Activated gamma-delta T cell treated with Interleukin-2 at 50 U/mL for 16 hours (primary cell): ENCODE measurements around the gene C3orf33.

Experiments used
- DNase-seq: peaks from one replicate; pipeline ENCODE4 v3.0.0-alpha.2; 2020

The C3orf33 gene

DNA sequence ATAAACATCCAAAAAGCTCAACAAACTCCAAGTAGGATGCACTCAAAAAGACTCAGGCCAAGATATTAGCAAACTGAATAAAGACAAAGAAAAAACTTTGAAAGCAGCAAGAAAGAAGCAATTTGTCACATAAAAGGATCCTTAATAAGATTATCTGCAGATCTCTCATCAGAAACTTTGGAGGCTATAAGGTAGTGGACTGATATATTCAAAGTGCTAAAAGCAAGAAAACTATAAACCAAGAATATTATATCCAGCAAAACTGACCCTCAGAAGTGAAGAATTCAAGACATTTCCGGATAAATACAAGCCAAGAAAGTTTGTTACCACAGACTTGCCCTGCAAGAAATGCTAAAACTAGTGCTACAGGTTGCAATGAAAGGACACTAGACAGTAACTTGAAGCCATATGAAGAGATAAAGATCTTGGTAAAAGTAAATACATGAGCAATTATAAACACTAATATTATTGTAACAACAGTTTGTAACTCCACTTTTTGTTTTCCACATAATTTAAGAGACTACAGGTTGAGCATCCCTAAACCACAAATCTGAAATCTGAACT is 23.6 kb downstream of the C3orf33 start:
- DNase-seq, result no peak

DNA sequence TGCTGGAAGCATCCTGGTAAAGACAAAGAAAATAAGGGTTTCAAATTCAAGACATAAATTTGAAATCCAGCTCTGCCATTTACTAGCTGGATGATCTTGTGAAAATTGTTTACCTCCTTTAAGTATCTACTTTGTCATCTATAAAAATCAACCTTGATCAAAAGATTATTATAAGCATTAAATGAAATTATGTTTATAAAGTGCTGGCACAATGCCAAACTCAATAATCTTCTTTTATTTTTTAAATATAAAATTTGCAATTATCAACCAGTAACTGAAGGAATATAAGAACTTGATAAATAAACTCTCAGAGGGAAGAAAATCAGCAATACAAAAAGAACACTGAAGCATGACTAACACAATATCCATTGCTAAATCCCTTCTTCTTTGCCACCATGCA is 25.8 kb downstream of the C3orf33 start:
- no peak for DNase-seq

DNA sequence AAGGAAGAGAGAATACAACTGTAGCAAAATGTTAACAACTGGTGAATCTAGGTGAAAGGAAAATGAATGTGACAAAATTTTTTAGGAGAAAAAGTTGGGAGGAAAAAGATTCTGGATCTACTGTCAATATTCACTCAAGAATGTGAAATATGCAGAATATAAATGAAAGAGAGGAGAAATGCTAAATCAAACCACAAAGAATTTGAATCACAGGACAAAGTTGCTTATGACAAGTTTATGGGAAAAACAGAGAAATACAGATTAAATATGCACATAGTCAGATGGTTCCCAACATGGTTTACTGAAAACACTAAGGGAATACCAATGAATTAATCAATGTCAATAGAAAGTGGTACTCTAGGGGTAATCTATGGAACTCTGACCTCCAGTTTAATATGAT is 27.6 kb downstream of the C3orf33 start:
- DNase-seq, result no peak

DNA sequence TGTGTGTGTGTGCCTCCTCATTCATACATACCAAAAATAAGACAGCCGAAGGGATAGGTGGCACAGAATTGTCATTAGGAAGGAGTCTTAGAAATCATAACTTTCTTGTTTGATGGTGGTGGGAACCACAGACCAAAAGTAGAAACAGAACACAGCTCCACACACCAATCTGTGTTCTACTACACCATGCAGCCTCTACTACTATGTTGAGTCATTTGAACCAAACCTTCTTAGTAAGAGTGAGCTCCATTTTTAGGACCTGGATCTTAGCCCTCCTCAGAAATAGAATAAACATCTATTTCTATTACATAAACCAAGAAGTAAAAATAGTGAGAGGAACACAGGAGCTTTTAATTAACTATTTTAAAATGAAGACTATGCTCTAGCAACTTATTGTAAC is 33.3 kb downstream of the C3orf33 start:
- no peak for DNase-seq

DNA sequence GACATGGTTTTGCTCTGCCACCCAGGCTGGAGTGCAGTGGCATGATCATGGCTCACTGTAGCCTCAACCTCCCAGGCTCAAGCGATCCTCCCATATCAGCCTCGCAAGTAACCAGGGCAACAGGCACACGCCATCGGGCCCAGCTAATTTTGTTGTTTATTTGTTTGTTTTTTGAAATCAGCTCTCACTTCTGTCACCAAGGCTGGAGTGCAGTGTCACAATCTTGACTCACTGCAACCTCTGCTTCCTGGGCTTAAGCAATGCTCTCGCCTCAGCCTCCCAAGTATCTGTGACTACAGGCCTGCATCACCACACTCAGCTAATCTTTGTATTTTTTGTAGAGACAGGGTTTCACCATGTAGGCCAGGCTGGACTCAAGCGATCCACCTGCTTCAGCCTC is 35.0 kb downstream of the C3orf33 start:
- no peak for DNase-seq

DNA sequence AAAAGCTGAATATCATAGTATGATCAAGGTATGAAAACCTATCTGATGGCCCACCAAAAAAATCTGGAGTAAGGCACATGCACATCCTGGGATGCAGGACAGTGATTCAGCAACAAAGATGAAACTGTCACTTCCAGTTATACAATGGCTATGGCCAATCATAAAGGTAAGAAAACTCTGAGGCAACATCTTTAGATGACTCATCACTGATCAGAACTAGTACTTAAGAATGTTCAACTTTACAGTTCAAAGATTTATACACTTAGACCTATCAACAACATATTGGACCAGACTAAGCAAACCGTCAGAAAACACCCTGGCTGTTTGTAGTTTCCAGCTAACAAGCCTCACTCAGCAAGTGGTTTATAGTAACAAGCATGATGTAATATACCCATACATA is 39.9 kb downstream of the C3orf33 start:
- DNase-seq, result no peak

DNA sequence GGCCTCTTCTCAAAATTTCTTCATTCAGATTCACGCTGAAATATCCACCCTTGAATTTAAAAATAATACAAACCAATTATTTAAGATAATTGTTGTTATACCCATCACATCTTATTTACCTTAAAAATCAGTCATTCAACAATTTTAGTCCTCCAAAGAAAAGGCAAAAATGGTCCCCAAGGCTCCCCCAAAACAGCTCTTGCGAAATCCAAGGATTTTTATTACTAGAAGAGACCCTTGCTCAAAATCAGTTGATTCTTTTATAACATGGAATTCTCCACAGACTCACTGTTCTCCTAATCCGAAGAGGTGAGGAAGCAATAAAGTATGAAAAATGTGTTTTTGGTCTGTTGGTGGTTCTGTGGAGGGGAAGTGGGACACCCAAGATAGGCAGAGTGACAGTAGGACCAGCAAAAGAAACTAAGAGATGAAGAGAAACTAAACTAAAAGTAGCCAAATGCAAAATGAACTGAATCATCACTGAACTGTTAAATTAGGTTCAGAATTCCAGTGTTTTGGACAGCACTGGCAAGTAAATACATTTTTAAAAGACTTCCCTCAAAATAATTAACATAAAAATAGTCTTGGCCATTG is 42.1 kb downstream of the C3orf33 start:
- DNase-seq, result no peak

DNA sequence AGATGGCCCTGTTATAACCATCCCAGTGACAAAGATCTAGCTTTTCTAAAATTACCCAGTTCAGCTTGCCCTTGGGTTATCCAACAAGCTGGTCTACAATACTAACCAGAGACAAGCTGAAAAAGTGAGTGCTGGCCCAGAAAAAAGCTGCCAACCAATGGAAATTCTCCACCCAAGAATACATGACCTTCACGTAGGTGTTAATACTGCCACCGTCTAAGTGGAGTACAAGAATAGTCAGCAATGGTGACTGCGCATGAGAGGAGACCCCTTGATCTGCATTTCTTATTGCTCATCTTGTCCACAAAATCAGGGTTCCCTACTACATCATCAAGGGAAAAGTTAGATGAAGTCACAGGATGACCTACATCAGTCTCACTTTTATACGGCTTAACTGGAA is 45.4 kb downstream of the C3orf33 start:
- DNase-seq, result no peak

DNA sequence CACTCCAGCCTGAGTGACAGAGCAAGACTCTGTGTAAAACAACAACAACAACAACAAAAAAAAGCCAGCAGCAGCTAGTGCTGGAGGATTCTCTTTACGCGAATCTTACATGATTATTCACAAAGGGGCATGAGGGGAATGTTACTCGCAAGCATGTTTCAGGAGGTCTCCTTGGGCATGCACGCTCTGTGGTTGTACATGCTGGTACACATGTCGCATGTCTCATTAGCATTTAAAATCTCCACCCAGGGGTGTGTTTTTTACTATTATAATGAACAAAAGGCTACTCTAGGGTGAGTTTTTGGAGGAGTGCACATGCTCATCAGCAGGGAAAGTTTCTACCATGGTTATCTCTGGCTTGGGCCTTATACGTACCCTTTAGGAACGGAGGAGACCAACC is 48.5 kb downstream of the C3orf33 start:
- DNase-seq, result no peak

DNA sequence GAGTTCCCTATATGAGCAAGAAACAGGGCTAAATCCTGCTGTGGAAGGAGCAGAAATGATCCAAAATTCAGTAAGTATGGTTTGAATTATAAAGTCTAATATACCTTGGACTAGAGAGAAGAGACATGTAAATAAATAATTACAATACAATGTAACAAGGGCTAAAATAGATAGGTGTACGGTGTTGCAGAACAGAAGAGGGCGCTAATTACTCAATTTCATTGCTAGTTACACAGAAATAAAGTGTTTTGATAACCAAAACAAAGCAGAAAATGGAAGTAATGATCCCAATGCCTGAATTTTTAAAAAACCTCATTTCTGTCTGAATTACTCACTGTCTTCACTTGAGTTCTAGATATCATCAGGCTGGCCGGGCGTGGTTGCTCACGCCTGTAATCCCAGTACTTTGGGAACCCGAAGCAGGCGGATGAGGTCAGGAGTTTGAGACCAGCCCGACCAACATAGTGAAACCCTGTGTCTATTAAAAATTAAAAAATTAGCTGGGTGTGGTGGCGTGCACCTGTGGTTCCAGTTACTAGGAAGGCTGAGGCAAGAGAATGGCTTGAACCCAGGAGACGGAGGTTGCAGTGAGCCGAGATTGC is 52.9 kb downstream of the C3orf33 start:
- DNase-seq, result no peak

DNA sequence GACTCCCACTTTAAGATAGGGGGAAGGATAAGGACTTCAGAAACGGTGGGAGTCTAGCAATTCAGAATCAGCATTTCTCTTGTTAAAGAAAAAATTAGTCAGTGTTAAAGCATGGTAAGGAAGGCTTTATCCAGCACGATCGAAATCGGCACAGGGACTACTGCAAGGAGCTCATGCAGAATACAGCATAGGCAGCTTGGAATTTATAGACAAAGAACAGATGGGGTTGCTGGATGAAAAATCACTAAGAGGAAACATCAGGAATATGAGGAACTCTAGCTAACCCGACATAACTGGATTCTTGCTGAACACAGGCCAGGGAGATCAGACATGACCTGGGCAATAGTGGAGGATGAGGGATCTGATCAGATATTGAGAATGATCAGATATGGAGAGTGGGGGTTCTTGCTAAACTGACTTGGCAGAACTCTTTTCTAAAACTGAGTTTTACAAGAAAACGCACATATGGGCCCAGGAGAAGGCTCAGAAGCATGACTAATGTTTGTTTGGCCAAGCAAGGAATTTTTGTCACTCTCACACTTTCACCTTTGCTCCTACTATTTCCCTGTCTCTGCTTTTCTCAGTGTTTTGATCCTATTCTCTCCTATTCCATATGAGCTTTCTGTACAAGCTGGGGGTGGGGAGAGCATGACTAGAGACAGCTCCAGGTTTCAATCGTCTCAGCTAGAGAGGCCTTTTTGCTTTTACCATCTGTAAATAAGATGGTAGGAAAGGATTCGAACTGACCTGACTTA is 57.3 kb downstream of the C3orf33 start:
- no peak for DNase-seq

DNA sequence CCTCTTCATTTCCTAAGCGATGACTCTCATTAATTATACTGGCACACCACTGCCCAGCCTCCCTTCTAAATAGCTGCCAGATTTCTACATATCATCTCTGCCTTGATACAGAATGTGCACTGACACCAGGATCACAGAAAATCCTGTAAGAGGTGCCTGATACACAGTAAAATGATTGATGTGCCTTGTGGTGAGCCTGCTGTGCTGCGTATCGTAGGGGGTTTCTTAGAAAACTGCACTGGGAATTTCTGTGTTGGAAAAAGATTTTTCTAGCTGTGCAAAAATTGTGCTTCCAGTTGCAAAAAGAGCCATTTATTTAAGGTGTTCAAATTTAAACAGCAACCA is 58.2 kb downstream of the C3orf33 start:
- no peak for DNase-seq

DNA sequence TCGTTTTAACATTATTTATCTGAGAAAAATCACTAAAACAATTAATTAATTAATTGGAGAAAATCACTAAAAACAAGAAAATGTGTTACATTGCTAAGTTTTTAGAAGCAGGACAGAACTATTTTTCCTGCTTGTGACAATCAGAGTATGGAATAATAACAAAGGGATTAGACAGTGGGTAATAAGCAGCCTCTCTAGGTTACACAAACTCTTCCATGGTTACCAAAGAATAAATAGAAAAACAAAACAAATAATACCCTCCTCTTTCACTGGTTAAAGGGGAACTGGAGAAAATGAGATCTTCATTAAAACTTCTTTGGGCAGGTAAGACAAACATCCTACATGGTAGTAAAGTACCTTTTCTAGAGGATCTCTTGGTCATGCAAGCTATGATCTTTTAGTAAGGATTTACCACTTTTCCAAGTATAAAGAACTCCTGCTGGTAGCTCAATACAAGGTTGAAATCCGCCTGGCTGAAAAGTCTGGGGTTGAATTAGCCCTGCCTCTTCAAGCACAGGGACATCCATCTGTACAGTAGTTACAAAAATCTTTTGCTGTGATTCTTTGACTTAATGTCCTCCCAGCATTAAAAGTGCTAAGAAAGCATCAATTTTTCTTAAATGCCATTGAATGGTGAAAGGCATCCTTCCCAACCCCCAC is 58.7 kb downstream of the C3orf33 start:
- DNase-seq, result no peak

DNA sequence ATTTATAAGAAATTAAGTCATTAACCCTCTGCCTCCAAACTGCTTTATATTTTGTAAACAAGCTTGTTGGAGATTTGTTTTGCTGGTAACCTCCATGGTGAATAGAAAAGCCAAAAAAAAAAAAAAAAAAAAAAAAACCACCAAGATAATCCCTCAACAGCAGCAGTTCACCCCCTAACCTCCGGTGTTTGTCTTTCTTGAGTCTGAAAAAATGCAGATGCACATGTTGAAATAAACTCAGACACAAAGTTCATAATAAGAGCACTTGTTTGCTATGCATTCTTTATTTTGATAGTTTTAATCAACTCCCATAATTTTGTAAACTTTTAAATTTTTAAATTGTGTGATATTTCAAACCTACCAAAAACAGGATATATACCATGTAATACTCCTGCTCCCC is 59.4 kb downstream of the C3orf33 start:
- DNase-seq, result no peak

DNA sequence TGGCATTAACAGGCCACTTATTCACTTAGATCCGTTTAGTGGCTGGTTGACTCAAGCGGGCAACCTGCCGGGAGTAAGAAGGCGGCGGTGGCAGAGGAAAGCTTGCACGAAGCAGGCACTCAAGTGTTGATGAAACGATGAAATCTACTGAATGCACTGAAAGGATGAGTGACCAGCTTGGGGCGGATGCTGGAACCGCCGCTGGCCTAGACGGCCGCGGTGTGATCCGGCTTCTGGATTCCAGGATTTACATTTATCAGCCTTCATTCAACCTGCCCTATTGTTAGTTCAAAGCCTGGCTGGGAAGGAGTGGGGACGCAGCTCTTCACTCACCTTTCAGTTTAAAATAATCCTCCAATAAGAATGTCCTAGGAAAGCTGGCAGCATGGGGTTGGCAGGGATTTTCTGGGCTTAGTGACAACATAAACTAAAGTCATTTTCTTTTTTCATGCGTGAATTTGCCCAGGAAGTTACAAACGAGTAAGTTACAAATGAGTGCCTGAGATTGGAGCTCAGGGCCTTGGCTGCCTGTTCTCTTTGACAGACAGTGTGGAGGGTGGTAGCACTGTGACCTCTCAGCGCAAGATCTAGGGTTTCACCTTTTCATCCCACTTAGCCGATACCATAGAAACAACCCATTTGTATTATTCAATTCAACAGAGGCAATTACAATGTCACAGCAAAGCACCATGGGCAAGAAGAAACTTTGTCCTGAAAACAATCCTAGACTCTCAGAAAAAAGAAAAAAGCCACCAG is 60.1 kb downstream of the C3orf33 start:
- DNase-seq, result no peak

DNA sequence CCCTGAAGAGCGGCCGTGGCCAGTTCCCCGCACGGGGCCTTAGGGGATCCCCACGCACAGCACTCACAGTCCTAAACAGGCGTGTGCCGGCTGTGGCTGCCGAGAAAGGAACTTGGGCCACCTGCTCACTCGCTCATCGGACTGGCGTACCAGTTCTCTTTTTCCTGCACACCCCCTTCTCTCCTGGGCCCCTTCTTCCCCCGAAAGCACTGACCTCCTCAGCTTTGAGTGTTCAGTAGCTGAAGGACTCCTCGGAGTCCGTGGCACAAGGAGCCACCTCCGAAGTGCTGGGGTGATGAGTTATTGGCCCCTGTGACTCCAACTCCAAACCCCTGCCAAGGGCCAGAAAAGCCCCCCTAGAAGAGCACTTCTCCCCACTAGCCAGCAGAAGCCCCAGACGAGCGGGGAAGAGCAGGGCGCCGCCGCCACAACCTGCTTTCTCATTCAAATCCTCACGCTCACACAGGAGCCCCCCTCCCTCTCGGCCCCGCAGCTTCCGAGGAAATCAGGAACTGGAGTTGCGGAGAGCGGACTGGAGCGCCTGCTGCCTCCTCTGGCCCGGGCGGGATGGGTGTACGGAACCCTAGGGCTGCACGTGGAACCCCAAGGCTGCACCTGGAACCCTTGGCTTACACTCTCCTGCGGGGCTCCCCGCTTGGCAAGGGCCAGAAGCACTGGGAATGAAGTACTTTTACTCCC is 61.3 kb downstream of the C3orf33 start, which contains the start of gene PLCH1:
TSS of gene PLCH1 (minus strand) at position 446 of the 699 bp plus-strand sequence. CDS start 40,847 bp downstream, outside the sequence.
- DNase-seq, result peak; percentile 13

DNA sequence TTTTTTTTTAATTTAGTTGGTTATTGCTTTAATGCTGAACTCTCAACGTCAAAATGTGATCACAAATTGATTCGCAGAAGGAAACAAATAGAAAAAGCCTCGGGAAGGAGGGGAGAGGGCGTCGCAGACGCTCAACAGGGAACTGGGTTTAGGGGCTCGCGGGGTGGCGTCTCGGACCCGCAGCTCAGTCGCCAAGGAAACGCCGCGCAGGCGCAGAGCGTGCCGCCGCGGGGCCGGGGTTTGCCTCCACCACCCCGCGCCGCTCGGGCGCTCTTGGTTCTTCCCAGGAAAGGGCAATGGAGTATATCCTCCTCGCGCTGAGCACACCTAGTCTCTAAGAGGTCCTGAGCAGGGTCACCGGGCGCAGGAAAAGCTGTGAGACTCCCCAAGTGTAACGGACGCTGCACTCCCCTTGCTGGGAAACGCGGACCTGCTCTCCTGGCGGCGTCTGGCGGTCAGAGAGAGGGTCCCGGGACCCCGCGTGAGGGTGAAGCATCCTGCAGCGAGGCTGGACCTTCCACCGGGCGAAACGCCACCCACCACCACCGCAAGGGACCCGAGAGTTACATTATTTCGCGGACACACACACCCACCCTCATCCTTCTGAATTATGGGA is 62.0 kb downstream of the C3orf33 start:
- DNase-seq, result peak; percentile 5

DNA sequence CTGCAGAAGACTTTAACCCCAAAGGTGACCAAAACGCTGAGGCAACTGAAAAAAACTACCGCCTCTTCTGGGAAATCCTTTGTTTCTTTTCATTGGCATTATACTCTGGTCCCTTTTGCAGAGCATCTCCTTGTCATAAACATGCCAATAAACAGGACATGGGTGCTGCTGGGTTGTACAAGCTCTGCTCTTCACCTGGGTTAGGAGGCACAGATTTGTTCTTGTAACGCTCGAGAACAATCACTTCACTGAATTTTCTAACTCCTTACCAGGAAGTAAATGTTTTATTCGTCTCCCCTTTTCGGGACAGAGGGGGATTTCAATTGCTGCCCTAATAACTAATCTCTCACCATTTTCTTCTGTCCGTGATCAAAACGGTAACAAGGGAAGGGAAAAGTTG is 62.5 kb downstream of the C3orf33 start:
- no peak for DNase-seq

DNA sequence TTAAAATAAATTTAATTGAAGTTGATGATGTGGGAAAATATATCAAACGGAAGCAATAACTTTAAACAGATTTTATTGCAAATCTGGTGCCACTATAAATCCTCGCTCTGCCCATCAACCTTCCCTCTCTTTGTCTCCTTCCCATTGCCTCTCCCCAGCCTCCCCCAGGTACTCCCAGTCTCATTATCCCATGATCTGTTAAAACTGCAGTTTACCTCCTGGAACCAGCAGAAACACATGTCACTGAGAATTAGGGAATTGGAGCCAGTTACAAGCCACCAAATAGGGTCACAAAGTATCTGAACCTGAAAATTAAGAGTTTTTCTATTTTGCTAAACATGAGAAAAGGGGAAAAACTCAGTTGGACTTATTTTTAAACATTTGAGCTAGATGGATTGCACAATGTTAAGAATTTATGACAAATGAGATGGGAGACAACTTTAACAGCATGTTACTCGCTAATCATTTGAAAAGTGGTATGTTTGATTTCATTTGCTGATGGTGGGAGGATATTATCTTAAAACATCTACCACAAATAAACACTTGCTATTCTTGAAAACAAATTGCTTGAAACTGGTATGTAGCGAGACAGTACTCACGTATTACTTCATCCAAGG is 63.6 kb downstream of the C3orf33 start:
- no peak for DNase-seq

DNA sequence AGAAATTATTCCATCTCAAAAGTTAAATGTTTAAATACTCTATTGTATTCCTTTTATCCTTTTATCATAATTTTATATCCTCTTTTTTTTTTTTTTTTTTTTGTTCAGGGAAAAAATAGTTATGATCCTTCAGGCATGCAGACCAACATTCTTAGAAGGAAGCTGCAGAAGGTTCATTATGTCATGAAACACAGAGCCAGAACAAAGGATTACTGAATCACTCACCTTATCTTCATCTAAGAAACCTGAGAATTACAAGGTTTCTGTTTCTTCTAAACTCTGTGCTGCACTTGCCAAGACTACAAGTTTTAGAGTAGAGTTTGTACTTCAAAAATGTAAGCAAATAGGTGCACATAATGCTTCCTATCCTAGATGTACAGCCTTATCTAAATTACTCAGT is 64.5 kb downstream of the C3orf33 start:
- no peak for DNase-seq

DNA sequence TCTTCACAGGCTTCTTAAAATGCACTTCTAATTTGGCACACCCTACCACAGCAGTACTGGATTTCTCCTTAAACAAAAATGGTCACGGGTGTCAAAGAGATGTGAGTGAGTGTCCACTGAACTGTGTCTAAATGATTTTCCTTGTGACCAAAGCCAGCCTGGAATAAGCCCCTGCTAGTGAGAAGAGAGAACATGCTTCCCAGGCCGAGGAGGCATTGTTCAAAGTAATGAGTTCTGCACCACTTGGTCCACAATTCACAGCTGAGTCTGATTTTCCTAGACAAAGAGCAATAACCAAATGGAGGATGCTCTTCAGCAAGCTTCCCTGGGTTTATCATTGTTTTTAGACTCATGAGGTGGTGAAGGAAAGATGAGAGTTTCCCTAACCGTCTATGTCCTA is 65.0 kb downstream of the C3orf33 start:
- no peak for DNase-seq
